Neural progenitor cell (in vitro differentiated cells): ENCODE results near the gene MYH9. TPM values are rescaled to one million over a fixed set of nuclear protein-coding genes. Genes with fewer than 3 reads are reported as not detected.

Source experiments
- DNase-seq: peaks from one replicate; pipeline ENCODE4 v3.0.0-alpha.2; 2016; ENCODE audit warnings: low spot score
- H2AFZ ChIP-seq: fragments of 200-600 bp; sonication (generic); replicated peaks from 2 replicates; pipeline ENCODE4 v1.6.1; 2016; ENCODE audit warnings: antibody characterized with exemption
- H3F3A ChIP-seq: fragments of 200-600 bp; sonication (generic); 2 replicates; pipeline ENCODE4 v1.6.1; 2016; ENCODE audit warnings: antibody characterized with exemption, low read depth
- H3K27ac ChIP-seq: fragments of 200-600 bp; sonication (generic); 2 replicates; pipeline ENCODE4 v1.5.1; 2016; ENCODE audit warnings: mild to moderate bottlenecking
- H3K27me3 ChIP-seq: fragments of 200-600 bp; sonication (generic); 2 replicates; pipeline ENCODE4 v1.6.1; 2016; ENCODE audit warnings: mild to moderate bottlenecking, moderate library complexity
- H3K36me3 ChIP-seq: fragments of 200-600 bp; sonication (generic); 2 replicates; pipeline ENCODE4 v1.5.1; 2016
- H3K4me1 ChIP-seq: fragments of 200-600 bp; sonication (generic); 2 replicates; pipeline ENCODE4 v1.6.1; 2016; ENCODE audit warnings: mixed run types
- H3K4me2 ChIP-seq: fragments of 200-600 bp; sonication (generic); 2 replicates; pipeline ENCODE4 v1.6.1; 2016
- H3K4me3 ChIP-seq: fragments of 200-600 bp; sonication (generic); 2 replicates; pipeline ENCODE4 v1.5.1; 2016
- H3K79me2 ChIP-seq: fragments of 200-600 bp; sonication (generic); 2 replicates; pipeline ENCODE4 v1.6.1; 2016; ENCODE audit warnings: low read depth
- H3K9ac ChIP-seq: fragments of 200-600 bp; sonication (generic); 2 replicates; pipeline ENCODE4 v1.6.1; 2016
- H3K9me3 ChIP-seq: fragments of 200-600 bp; sonication (generic); 2 replicates; pipeline ENCODE4 v1.5.1; 2016; ENCODE audit warnings: low read depth
- H4K20me1 ChIP-seq: fragments of 200-600 bp; sonication (generic); 2 replicates; pipeline ENCODE4 v1.6.1; 2016; ENCODE audit warnings: low read depth
- H3K27ac Mint-ChIP-seq: 3 replicates; pipeline ENCODE4 v1.8.0; 2021; ENCODE audit warnings: mixed read lengths
- H3K27me3 Mint-ChIP-seq: 2 replicates; pipeline ENCODE4 v1.8.0; 2022; ENCODE audit warnings: low read depth, mild to moderate bottlenecking, inconsistent platforms, moderate library complexity, mixed read lengths; ENCODE audit not compliant: insufficient read depth
- H3K36me3 Mint-ChIP-seq: 3 replicates; pipeline ENCODE4 v1.8.0; 2021; ENCODE audit warnings: mixed read lengths
- H3K4me1 Mint-ChIP-seq: 3 replicates; pipeline ENCODE4 v1.8.0; 2021; ENCODE audit warnings: mixed read lengths
- H3K4me3 Mint-ChIP-seq: 3 replicates; pipeline ENCODE4 v1.8.0; 2021; ENCODE audit warnings: mild to moderate bottlenecking, moderate library complexity, mixed read lengths
- H3K9me3 Mint-ChIP-seq: 3 replicates; pipeline ENCODE4 v1.8.0; 2020; ENCODE audit warnings: mixed read lengths
- CTCF ChIP-seq: fragments of 200-600 bp; sonication (generic); IDR thresholded peaks from 2 replicates; pipeline ENCODE4 v1.5.1; 2017; ENCODE audit warnings: antibody characterized with exemption, mild to moderate bottlenecking
- EZH2 ChIP-seq: fragments of 200-600 bp; sonication (generic); IDR thresholded peaks from 2 replicates; pipeline ENCODE4 v1.6.1; 2017; ENCODE audit warnings: antibody characterized with exemption, mild to moderate bottlenecking, moderate library complexity
- EZH2phosphoT487 ChIP-seq: fragments of 200-600 bp; sonication (generic); IDR thresholded peaks from 2 replicates; pipeline ENCODE4 v1.6.1; 2017; ENCODE audit warnings: antibody characterized with exemption
- total RNA-seq: library from RNA; depleted of rRNA; stranded (reverse); fragments of >200 nt; gene quantifications from 2 replicates; pipeline ENCODE4 v1.2.3, GENCODE V29; 2015; ENCODE audit warnings: low replicate concordance

Gene MYH9
- total RNA-seq, 1 donor from 2014 or later: 77.2 TPM

- H3K9me3 Mint-ChIP-seq: no peaks in the 10 kb centered on the region
- Histone ChIP-seq H3F3A (peaks cover 4% of the 10 kb centered on the region), H3K36me3 (no peaks in the 10 kb centered on the region), H3K9me3 (no peaks in the 10 kb centered on the region), H3K27ac (no peak overlapping the region), H3K4me2 (no peak overlapping the region), H3K79me2 (peaks cover 93% of the 10 kb centered on the region), H3K9ac (no peak overlapping the region), H4K20me1 (peaks cover 88% of the 10 kb centered on the region), H3K27me3 (no peaks in the 10 kb centered on the region), H3K4me1 (peaks cover 11% of the 10 kb centered on the region), H3K4me3 (no peak overlapping the region), H2AFZ (no peak overlapping the region)
- peaks cover 9% of the 10 kb centered on the region for H3K27me3 Mint-ChIP-seq
- TF ChIP-seq EZH2 (no peak), CTCF (no peak), EZH2phosphoT487 (no peak)
- peak overlapping the region; percentile 20 for H3K27ac Mint-ChIP-seq
- H3K4me3 Mint-ChIP-seq: no peak overlapping the region
- H3K4me1 Mint-ChIP-seq: peaks cover 47% of the 10 kb centered on the region
- H3K36me3 Mint-ChIP-seq: peaks cover 15% of the 10 kb centered on the region
- peak; percentile 38 for DNase-seq
Observed at GRCh38 chr22:36352803-36353507, 34.8 kb downstream of the MYH9 start.

GRCh38 chr22:36351921-36352802 lies 35.6 kb downstream of the MYH9 start:
- Histone ChIP-seq H3K4me1 (peaks cover 11% of the 10 kb centered on the region), H4K20me1 (peaks cover 86% of the 10 kb centered on the region), H3K27me3 (no peaks in the 10 kb centered on the region), H3K36me3 (no peaks in the 10 kb centered on the region), H3K4me2 (no peak overlapping the region), H3K27ac (no peak overlapping the region), H2AFZ (no peak overlapping the region), H3K9me3 (no peaks in the 10 kb centered on the region), H3F3A (peaks cover 4% of the 10 kb centered on the region), H3K4me3 (no peak overlapping the region), H3K9ac (no peak overlapping the region), H3K79me2 (peaks cover 91% of the 10 kb centered on the region)
- no peak for TF ChIP-seq EZH2phosphoT487
- TF ChIP-seq CTCF: no peak
- Mint-ChIP-seq H3K4me3 (no peak overlapping the region), H3K36me3 (peaks cover 11% of the 10 kb centered on the region), H3K9me3 (no peaks in the 10 kb centered on the region), H3K4me1 (peaks cover 44% of the 10 kb centered on the region), H3K27me3 (peaks cover 9% of the 10 kb centered on the region), H3K27ac (peak overlapping the region; percentile 81)
- no peak for DNase-seq

GRCh38 chr22:36350751-36351594 lies 36.8 kb downstream of the MYH9 start:
- Histone ChIP-seq H3K79me2 (peaks cover 89% of the 10 kb centered on the region), H3K4me1 (peaks cover 11% of the 10 kb centered on the region), H3K9me3 (no peaks in the 10 kb centered on the region), H2AFZ (no peak overlapping the region), H3K4me2 (peak overlapping the region; percentile 5), H3F3A (peaks cover 4% of the 10 kb centered on the region), H3K4me3 (no peak overlapping the region), H3K27ac (no peak overlapping the region), H3K9ac (no peak overlapping the region), H3K27me3 (no peaks in the 10 kb centered on the region), H3K36me3 (no peaks in the 10 kb centered on the region), H4K20me1 (peaks cover 87% of the 10 kb centered on the region)
- Mint-ChIP-seq H3K36me3 (peaks cover 7% of the 10 kb centered on the region), H3K27me3 (peaks cover 9% of the 10 kb centered on the region), H3K4me1 (peaks cover 42% of the 10 kb centered on the region), H3K27ac (peak overlapping the region; percentile 88), H3K9me3 (no peaks in the 10 kb centered on the region), H3K4me3 (no peak overlapping the region)
- no peak for DNase-seq
- TF ChIP-seq EZH2 (no peak), EZH2phosphoT487 (no peak), CTCF (no peak)
